Peyer's patch (tissue), 4 donors: ENCODE data around the gene KLHL12. TPM values are rescaled to one million over a fixed set of nuclear protein-coding genes. Genes with fewer than 3 reads are reported as not detected.

Source experiments
- DNase-seq, 3 donors: peaks; one replicate each; pipeline ENCODE4 v3.0.0-alpha.2; 2017 to 2019
- H3K27ac ChIP-seq, 4 donors: fragments of 200-600 bp; sonication (generic); one replicate each; pipeline ENCODE4 v1.5.1; 2016 to 2019
- H3K27me3 ChIP-seq, 2 donors: fragments of 200-600 bp; sonication (generic); one replicate each; pipeline ENCODE4 v1.5.1; 2019
- H3K36me3 ChIP-seq, 3 donors: fragments of 200-600 bp; sonication (generic); one replicate each; pipeline ENCODE4 v1.5.1; 2016 to 2019
- H3K4me1 ChIP-seq, 4 donors: fragments of 200-600 bp; sonication (generic); one replicate each; pipeline ENCODE4 v1.5.1; 2016 to 2019
- H3K4me3 ChIP-seq, 4 donors: fragments of 200-600 bp; sonication (generic); 1 replicate in 3 of 4; 2 replicates in 1 of 4; pipeline ENCODE4 v1.5.1; 2016 to 2019; ENCODE audit warnings: mild to moderate bottlenecking in 1 of 4
- H3K9me3 ChIP-seq, 4 donors: fragments of 200-600 bp; sonication (generic); one replicate each; pipeline ENCODE4 v1.5.1; 2016 to 2019; ENCODE audit warnings: mild to moderate bottlenecking in 1 of 4
- POLR2A ChIP-seq, 2 donors: fragments of 450-650 bp; IDR thresholded peaks; one replicate each; pipeline ENCODE4 v1.5.1; 2017; ENCODE audit warnings: antibody characterized with exemption in 2 of 2, mild to moderate bottlenecking in 2 of 2, moderate library complexity in 2 of 2
- total RNA-seq, 4 donors: library from RNA; depleted of rRNA; stranded (reverse); fragments of >200 nt; gene quantifications; one replicate each; pipeline ENCODE4 v1.1.0, GENCODE V29; 2016
- TF ChIP-seq, protein P1 (sequence below), 6 experiments: fragments of 450-650 bp in 4 of 6; fragments of 200-600 bp in 2 of 6; sonication (generic) in 1 of 6; IDR thresholded peaks; one replicate each; pipeline ENCODE4 v1.5.1; 2017 to 2019; ENCODE audit warnings: antibody characterized with exemption in 6 of 6, mild to moderate bottlenecking in 3 of 6, moderate library complexity in 1 of 6

Gene KLHL12
- total RNA-seq, 4 donors from 2014 or later: 15.9 to 22.9 (median 18.4) TPM

DNA sequence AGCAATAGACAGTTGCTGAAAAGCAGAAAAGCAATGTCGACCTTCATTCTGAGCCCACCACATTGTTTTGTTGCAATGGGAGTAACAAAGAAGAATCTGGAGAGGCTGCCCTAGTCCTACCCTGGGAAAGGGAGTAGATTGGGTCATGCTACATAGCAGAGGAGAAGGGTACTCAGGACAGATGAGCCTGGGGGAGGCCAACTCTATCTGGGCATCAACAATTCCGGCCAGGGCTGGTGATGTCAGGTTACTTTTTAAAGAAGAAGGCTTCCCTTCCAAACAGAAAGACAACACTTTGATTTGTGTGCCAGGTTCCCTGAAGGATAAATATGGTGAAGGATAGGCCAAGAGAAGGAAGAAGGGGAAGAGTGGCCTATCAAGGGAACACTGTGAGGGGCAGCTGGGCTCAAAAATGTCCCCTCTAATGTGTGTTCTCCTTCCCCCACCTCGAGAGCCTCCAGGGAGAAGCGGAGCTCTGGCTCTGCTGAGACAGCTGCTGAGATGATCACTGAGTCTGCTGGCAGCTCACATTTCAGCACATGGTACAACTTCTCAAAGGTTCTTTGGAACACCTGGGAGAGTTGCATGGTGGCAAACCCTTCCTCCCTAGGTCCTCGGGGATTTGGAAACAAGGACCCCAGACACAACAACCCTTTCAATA, 34.3 kb upstream of the KLHL12 start:
- H3K27ac ChIP-seq: no peak overlapping the region
- no peaks in the 10 kb centered on the region for H3K9me3 ChIP-seq
- DNase-seq: no peak
- H3K4me3 ChIP-seq: no peak overlapping the region
- H3K36me3 ChIP-seq: peaks cover 0 to 5% (median 0%) of the 10 kb centered on the region in 3 donors
- H3K4me1 ChIP-seq: peaks cover 0 to 23% (median 10%) of the 10 kb centered on the region in 4 donors
- TF ChIP-seq, protein P1, sequence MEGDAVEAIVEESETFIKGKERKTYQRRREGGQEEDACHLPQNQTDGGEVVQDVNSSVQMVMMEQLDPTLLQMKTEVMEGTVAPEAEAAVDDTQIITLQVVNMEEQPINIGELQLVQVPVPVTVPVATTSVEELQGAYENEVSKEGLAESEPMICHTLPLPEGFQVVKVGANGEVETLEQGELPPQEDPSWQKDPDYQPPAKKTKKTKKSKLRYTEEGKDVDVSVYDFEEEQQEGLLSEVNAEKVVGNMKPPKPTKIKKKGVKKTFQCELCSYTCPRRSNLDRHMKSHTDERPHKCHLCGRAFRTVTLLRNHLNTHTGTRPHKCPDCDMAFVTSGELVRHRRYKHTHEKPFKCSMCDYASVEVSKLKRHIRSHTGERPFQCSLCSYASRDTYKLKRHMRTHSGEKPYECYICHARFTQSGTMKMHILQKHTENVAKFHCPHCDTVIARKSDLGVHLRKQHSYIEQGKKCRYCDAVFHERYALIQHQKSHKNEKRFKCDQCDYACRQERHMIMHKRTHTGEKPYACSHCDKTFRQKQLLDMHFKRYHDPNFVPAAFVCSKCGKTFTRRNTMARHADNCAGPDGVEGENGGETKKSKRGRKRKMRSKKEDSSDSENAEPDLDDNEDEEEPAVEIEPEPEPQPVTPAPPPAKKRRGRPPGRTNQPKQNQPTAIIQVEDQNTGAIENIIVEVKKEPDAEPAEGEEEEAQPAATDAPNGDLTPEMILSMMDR (IDR thresholded peaks at IDR 0.05): no peak
- TF ChIP-seq POLR2A (IDR thresholded peaks at IDR 0.05): no peak
- no peaks in the 10 kb centered on the region for H3K27me3 ChIP-seq

DNA sequence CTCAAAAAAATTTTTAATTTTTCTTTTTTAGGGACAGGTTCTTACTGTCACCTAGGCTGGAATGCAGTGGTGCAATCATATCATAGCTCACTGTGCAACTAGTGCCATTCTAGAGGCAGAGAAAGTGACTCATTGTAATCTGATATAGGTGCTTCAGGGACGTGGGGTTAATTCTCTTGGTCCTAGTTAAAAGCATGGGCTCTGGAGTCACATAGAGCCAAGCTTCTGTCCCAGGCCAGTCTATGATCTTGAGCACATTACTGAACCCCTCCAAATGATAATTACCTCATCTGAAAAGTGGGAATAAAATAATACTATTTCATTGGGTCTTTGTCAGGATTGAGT, 32.2 kb upstream of the KLHL12 start:
- no peak overlapping the region for H3K27ac ChIP-seq
- H3K4me3 ChIP-seq: no peak overlapping the region
- no peaks in the 10 kb centered on the region for H3K27me3 ChIP-seq
- H3K4me1 ChIP-seq: peaks cover 3 to 16% (median 11%) of the 10 kb centered on the region in 4 donors
- no peaks in the 10 kb centered on the region for H3K9me3 ChIP-seq
- no peak for DNase-seq
- H3K36me3 ChIP-seq: peaks cover 0 to 5% (median 0%) of the 10 kb centered on the region in 3 donors
- TF ChIP-seq, protein P1 (IDR thresholded peaks at IDR 0.05): no peak
- no peak for TF ChIP-seq POLR2A (IDR thresholded peaks at IDR 0.05)

DNA sequence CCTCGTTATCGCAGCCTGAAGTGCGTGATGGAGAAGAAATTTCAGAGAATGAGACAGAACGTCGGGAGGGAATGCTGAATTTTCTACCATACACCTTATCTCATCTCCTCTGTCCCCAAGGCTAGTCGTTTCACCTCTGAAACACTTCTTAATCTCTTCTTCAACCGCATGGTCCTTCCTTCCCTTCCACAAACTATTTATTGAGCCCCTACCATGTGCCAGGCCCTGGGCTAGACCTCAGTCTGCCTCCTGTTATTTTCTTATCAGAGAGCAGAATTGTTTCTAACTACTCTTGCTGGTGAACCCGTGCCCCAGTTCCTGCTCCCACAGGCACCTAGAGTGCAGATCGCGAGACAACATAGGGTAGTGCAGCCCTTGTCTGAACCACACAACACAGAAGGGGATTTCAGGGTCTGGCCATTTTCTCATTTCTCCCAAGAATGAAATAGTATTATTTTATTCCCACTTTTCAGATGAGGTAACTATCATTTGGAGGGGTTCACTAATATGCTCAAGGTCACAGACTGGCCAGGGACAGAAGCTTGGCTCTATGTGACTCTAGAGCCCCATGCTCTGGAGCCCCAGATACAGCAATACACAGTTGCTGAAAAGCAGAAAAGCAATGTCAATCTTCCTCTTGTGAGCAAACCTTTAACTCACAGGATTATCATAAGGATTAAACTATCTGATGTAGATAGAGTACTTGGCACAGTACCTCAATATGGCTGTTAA, 31.7 kb upstream of the KLHL12 start:
- peak overlapping the region; percentile 86 to 98 (median 94) for H3K4me3 ChIP-seq
- H3K27ac ChIP-seq: peak overlapping the region; percentile 89 to 94 (median 92)
- no peak for TF ChIP-seq POLR2A (IDR thresholded peaks at IDR 0.05)
- TF ChIP-seq, protein P1 (IDR thresholded peaks at IDR 0.05): no peak
- no peaks in the 10 kb centered on the region for H3K9me3 ChIP-seq
- peaks cover 0 to 5% (median 0%) of the 10 kb centered on the region in 3 donors for H3K36me3 ChIP-seq
- no peaks in the 10 kb centered on the region for H3K27me3 ChIP-seq
- H3K4me1 ChIP-seq: peaks cover 6 to 19% (median 11%) of the 10 kb centered on the region in 4 donors
- DNase-seq: peak in 1 of 3 donors; percentile 52

DNA sequence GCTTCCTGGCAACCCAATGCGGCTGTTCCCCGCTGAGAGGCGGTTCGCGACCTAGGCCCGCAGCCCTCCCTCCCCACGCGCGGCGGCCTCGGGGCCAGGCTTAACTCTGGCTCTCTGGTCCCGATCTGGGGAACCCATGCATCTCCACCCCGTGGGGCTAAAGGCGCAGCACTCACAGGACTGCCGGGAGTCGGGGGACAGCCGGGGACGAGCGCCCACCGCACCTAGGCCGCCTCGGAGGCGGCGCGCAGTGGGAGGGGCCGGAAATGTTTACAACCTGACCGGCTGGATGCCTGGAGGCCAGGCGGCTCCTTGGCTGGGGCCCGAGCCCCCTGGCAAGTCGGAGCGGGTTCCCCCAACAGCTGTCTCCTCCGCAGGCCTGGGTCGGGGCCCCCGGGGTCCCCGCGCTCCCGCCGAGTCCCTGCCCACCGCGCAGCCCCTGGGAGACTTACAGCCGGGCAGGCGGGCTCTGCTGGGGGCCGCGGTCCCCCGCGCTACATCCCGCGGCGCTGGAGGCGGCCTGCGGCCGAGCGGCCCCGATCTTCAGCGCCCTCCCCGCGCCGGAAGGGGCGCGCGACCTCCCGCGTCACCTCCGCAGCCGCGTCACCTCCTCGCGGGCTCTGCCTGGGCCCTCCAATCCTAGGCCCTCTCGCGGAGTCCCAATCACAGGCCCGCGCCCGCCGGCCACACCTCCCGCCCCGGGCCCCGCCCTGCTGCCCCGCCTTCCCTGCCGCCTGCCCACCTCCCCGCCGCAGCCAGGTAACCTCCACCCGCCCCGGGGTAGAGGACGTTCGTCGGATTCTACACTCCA, 30.9 kb upstream of the KLHL12 start, which contains the start of gene ADIPOR1:
Gene ADIPOR1 (minus strand): TSS at position 580 of the 811 bp plus-strand sequence. CDS start 7,242 bp downstream, outside the sequence.
- Histone ChIP-seq H3K9me3 (no peaks in the 10 kb centered on the region), H3K27ac (peak within 1 kb of the TSS; percentile 89 to 94 (median 92)), H3K27me3 (no peaks in the 10 kb centered on the region), H3K4me3 (peak within 1 kb of the TSS; percentile 86 to 98 (median 94)), H3K4me1 (peaks cover 6 to 25% (median 11%) of the 10 kb centered on the region in 4 donors), H3K36me3 (peaks cover 0 to 5% (median 0%) of the 10 kb centered on the region in 3 donors)
- peak; percentile 93 to 98 (median 97) for DNase-seq
- TF ChIP-seq POLR2A (IDR thresholded peaks at IDR 0.05): peak; percentile 87 to 90
- TF ChIP-seq, protein P1 (IDR thresholded peaks at IDR 0.05): peak in 5 of 6 experiments; percentile 8 to 37 (median 31)

DNA sequence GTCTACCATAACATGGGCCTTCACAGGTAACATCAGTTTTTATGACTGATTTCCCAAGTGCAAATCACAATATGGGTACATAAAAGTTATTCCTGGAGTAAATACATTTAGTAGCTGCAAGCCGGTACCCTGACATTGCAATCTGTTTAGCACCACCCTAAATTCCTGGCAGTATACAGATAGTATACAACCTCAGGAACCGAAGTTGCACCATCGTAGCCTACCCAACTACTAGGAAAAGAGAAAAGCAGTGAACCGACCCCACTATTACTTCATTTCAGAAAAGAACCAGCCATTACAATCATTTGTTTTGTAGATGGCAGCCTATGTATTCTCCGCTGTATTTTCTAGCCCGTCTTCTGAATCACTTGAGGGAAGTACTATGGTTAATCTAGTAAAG, 29.9 kb upstream of the KLHL12 start:
- Histone ChIP-seq H3K36me3 (peaks cover 0 to under 1% (median 0%) of the 10 kb centered on the region in 3 donors), H3K27me3 (no peaks in the 10 kb centered on the region), H3K9me3 (no peaks in the 10 kb centered on the region), H3K4me1 (peaks cover 6 to 25% (median 11%) of the 10 kb centered on the region in 4 donors), H3K27ac (peak overlapping the region in 1 of 4 donors; percentile 94), H3K4me3 (peak overlapping the region; percentile 15 to 98 (median 88))
- DNase-seq: no peak
- TF ChIP-seq POLR2A (IDR thresholded peaks at IDR 0.05): no peak
- TF ChIP-seq, protein P1 (IDR thresholded peaks at IDR 0.05): no peak
